Astrocyte (in vitro differentiated cells and primary cell): ENCODE measurements around the gene HLA-DPA1. TPM values are rescaled to one million over a fixed set of nuclear protein-coding genes. Genes with fewer than 3 reads are reported as not detected.

Experiments used
- DNase-seq: peaks from one replicate; pipeline ENCODE4 v3.0.0-alpha.2; 2010; ENCODE audit warnings: low read depth
- FAIRE-seq: peaks from 2 replicates; lab custom pipeline; 2011; peaks lifted over from hg19 to GRCh38; lab: Jason Lieb, UNC
- H2AFZ ChIP-seq: 2 replicates; pipeline ENCODE4 v1.6.0; 2012; ENCODE audit warnings: low read depth, low read length, inconsistent platforms
- H3K27ac ChIP-seq: 2 replicates; pipeline ENCODE4 v1.5.1; 2011; ENCODE audit warnings: low read depth, low read length, inconsistent platforms
- H3K27me3 ChIP-seq: 2 replicates; pipeline ENCODE4 v1.6.0; 2011; ENCODE audit warnings: low read length, inconsistent platforms; ENCODE audit not compliant: insufficient read depth
- H3K36me3 ChIP-seq: 2 replicates; pipeline ENCODE4 v1.5.1; 2011; ENCODE audit warnings: low read length, inconsistent platforms; ENCODE audit not compliant: insufficient read depth
- H3K4me1 ChIP-seq: 2 replicates; pipeline ENCODE4 v1.5.1; 2011; ENCODE audit warnings: low read length, inconsistent platforms; ENCODE audit not compliant: insufficient read depth
- H3K4me2 ChIP-seq: 2 replicates; pipeline ENCODE4 v1.6.0; 2012; ENCODE audit warnings: low read length, inconsistent platforms
- H3K4me3 ChIP-seq: 2 replicates; pipeline ENCODE4 v1.5.1; 2011; ENCODE audit warnings: low read depth, mild to moderate bottlenecking, low read length, inconsistent platforms; ENCODE audit not compliant: insufficient read depth
- H3K79me2 ChIP-seq: 2 replicates; pipeline ENCODE4 v1.6.0; 2012; ENCODE audit warnings: mild to moderate bottlenecking, low read length, inconsistent platforms; ENCODE audit not compliant: insufficient read depth
- H3K9ac ChIP-seq: 2 replicates; pipeline ENCODE4 v1.6.0; 2012; ENCODE audit warnings: mild to moderate bottlenecking, low read length, inconsistent platforms
- H3K9me3 ChIP-seq: 2 replicates; pipeline ENCODE4 v1.5.1; 2012; ENCODE audit warnings: low read depth, mild to moderate bottlenecking, low read length, inconsistent platforms; ENCODE audit not compliant: insufficient read depth
- H4K20me1 ChIP-seq: 2 replicates; pipeline ENCODE4 v1.6.0; 2012; ENCODE audit warnings: low read length, inconsistent platforms; ENCODE audit not compliant: insufficient read depth
- H3K27ac Mint-ChIP-seq: one replicate; pipeline ENCODE4 v1.8.0; 2021; ENCODE audit warnings: mild to moderate bottlenecking, mixed read lengths; ENCODE audit not compliant: unreplicated experiment
- H3K27me3 Mint-ChIP-seq: one replicate; pipeline ENCODE4 v1.8.0; 2021; ENCODE audit warnings: low read depth, mixed read lengths; ENCODE audit not compliant: unreplicated experiment
- H3K36me3 Mint-ChIP-seq: one replicate; pipeline ENCODE4 v1.8.0; 2021; ENCODE audit warnings: low read depth, mixed read lengths; ENCODE audit not compliant: unreplicated experiment
- H3K4me1 Mint-ChIP-seq: one replicate; pipeline ENCODE4 v1.8.0; 2021; ENCODE audit warnings: low read depth, mixed read lengths; ENCODE audit not compliant: unreplicated experiment
- H3K4me3 Mint-ChIP-seq: one replicate; pipeline ENCODE4 v1.8.0; 2021; ENCODE audit warnings: mild to moderate bottlenecking, moderate library complexity, mixed read lengths; ENCODE audit not compliant: unreplicated experiment
- H3K9me3 Mint-ChIP-seq: one replicate; pipeline ENCODE4 v1.8.0; 2021; ENCODE audit warnings: mild to moderate bottlenecking, mixed read lengths; ENCODE audit not compliant: unreplicated experiment
- CTCF ChIP-seq: IDR thresholded peaks from 2 replicates; pipeline ENCODE4 v1.5.1; 2011; ENCODE audit warnings: low read depth, mild to moderate bottlenecking, inconsistent platforms, low read length, moderate library complexity; ENCODE audit not compliant: insufficient read depth
- EZH2 ChIP-seq: IDR thresholded peaks from 2 replicates; pipeline ENCODE4 v1.6.1; 2012; ENCODE audit warnings: mild to moderate bottlenecking, low read length, inconsistent platforms; ENCODE audit not compliant: insufficient read depth
- total RNA-seq: library from RNA; stranded (reverse); gene quantifications from 2 replicates; pipeline ENCODE4 v1.2.1, GENCODE V29; 2021

Gene HLA-DPA1
- total RNA-seq, 1 donor from 2014 or later = 1.7 TPM

DNA sequence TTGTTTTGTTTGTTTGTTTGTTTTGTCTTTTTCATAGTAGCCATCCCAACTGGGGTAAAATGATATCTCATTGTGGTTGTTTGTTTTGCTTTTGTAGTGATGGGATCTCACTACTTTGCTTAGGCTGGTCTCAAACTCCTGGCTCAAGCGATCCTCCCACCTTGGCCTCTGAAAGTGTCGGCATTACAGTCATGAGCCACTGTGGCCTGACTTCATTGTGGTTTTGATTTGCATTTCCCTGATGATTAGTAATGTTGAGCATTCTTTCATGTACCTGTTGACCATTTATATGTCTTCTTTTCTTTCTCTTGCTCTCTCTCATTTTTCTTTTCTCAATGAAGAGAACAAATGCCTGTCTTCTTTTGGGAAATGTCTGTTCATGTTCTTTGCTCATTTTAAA is 33.3 kb downstream of the HLA-DPA1 start:
- Histone ChIP-seq H3K79me2 (no peaks in the 10 kb centered on the region), H3K9me3 (no peaks in the 10 kb centered on the region), H3K36me3 (no peaks in the 10 kb centered on the region), H3K4me3 (no peak overlapping the region), H3K9ac (no peak overlapping the region), H3K4me1 (no peaks in the 10 kb centered on the region), H4K20me1 (no peaks in the 10 kb centered on the region), H3K27me3 (peaks cover 2% of the 10 kb centered on the region), H3K4me2 (no peak overlapping the region), H2AFZ (no peak overlapping the region), H3K27ac (no peak overlapping the region)
- no peak overlapping the region for H3K27ac Mint-ChIP-seq
- DNase-seq (no peak), FAIRE-seq (no peak)
- no peaks in the 10 kb centered on the region for H3K4me1 Mint-ChIP-seq
- no peaks in the 10 kb centered on the region for H3K27me3 Mint-ChIP-seq
- TF ChIP-seq EZH2 (no peak), CTCF (no peak)
- H3K4me3 Mint-ChIP-seq = no peak overlapping the region
- H3K36me3 Mint-ChIP-seq = no peaks in the 10 kb centered on the region
- H3K9me3 Mint-ChIP-seq = peaks cover 4% of the 10 kb centered on the region

DNA sequence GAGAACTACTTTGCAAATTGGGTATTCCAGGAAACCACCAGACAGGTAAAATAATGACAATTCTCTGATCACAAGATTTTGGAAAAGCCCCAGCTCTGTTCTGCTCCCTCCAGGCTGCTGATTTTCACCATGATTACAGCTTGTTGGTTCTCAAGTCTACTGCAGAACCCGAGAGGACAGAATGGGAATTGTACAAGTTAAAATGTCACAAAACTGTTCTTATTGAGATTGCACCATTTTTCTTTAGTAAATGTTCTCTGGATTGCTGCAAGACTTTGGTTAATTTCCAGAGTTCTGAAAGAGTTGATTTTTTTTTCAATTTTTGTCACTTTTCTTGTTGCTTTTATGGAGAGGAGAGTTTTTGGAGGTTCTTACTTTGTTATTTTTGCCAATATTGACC is 36.9 kb downstream of the HLA-DPA1 start:
- H3K79me2 ChIP-seq = no peaks in the 10 kb centered on the region
- H3K4me2 ChIP-seq = no peak overlapping the region
- peaks cover 11% of the 10 kb centered on the region for H3K27me3 ChIP-seq
- H3K9me3 Mint-ChIP-seq = peaks cover 6% of the 10 kb centered on the region
- H3K27ac Mint-ChIP-seq = no peak overlapping the region
- no peaks in the 10 kb centered on the region for H3K27me3 Mint-ChIP-seq
- H3K9ac ChIP-seq = no peak overlapping the region
- no peak overlapping the region for H3K27ac ChIP-seq
- no peak overlapping the region for H3K4me3 ChIP-seq
- TF ChIP-seq CTCF (no peak), EZH2 (no peak)
- H3K4me1 Mint-ChIP-seq = no peaks in the 10 kb centered on the region
- H2AFZ ChIP-seq = no peak overlapping the region
- DNase-seq = no peak
- no peaks in the 10 kb centered on the region for H3K9me3 ChIP-seq
- no peaks in the 10 kb centered on the region for H3K36me3 ChIP-seq
- FAIRE-seq = no peak
- H3K4me3 Mint-ChIP-seq = no peak overlapping the region
- no peaks in the 10 kb centered on the region for H4K20me1 ChIP-seq
- H3K4me1 ChIP-seq = no peaks in the 10 kb centered on the region
- no peaks in the 10 kb centered on the region for H3K36me3 Mint-ChIP-seq

DNA sequence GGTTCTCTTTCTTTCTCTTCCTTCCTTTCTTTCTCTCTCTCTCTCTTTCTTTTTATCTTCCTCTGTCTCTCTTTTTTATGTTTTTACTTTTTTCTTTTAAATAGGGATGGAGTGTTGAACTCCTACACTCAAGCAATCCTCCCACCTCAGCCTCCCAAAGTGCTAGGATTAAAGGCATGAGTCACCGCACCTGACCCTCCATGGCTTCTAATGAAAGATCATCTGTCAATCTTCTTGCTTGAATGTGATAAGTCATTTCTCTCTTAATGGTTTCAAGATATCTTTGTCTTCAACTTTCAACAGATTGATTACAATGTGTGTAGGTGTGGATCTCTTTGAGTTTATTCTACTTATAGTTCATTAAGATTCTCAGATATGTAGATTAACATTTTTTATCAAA is 38.9 kb downstream of the HLA-DPA1 start:
- DNase-seq = no peak
- Histone ChIP-seq H3K27ac (no peak overlapping the region), H3K79me2 (no peaks in the 10 kb centered on the region), H3K9ac (no peak overlapping the region), H2AFZ (no peak overlapping the region), H3K27me3 (peaks cover 23% of the 10 kb centered on the region), H3K4me2 (no peak overlapping the region), H3K9me3 (no peaks in the 10 kb centered on the region), H3K4me3 (no peak overlapping the region), H3K36me3 (no peaks in the 10 kb centered on the region), H3K4me1 (no peaks in the 10 kb centered on the region), H4K20me1 (no peaks in the 10 kb centered on the region)
- H3K36me3 Mint-ChIP-seq = no peaks in the 10 kb centered on the region
- no peak for TF ChIP-seq CTCF
- TF ChIP-seq EZH2 = no peak
- H3K27ac Mint-ChIP-seq = no peak overlapping the region
- no peak for FAIRE-seq
- H3K27me3 Mint-ChIP-seq = peaks cover 10% of the 10 kb centered on the region
- peaks cover 6% of the 10 kb centered on the region for H3K9me3 Mint-ChIP-seq
- H3K4me3 Mint-ChIP-seq = no peak overlapping the region
- no peaks in the 10 kb centered on the region for H3K4me1 Mint-ChIP-seq
